Measurements from ENCODE around the gene VCL.
A peak's percentile ranks its signal among the peaks of the same experiment; 100 is the strongest.
"Not testable (repeated sequence)": the region's sequence is repeated elsewhere in the genome, so short reads cannot be mapped to it uniquely, and the experiment has no call there.

Gene VCL

GRCh38 chr10:74113546-74113945 is 115.6 kb downstream of the VCL start:
- DNase-seq: no peak

- DNase-seq: no peak
Observed at GRCh38 chr10:74114041-74114448, 116.1 kb downstream of the VCL start.

GRCh38 chr10:74117738-74118137 is 119.8 kb downstream of the VCL start:
- DNase-seq: no peak

- no peak for DNase-seq
Observed at GRCh38 chr10:74118804-74119203, 120.9 kb downstream of the VCL start.

GRCh38 chr10:74120911-74121310 is 123.0 kb downstream of the VCL start:
- no peak for DNase-seq

- no peak for DNase-seq
Observed at GRCh38 chr10:74121368-74121767, 123.5 kb downstream of the VCL start.

GRCh38 chr10:74122060-74122459 is 124.1 kb downstream of the VCL start:
- DNase-seq: no peak

GRCh38 chr10:74123081-74123480 is 125.2 kb downstream of the VCL start:
- DNase-seq: no peak

GRCh38 chr10:74133923-74134820 is 136.3 kb downstream of the VCL start:
- no peak for DNase-seq

- DNase-seq: no peak
Observed at GRCh38 chr10:74135452-74135851, 137.5 kb downstream of the VCL start.

- DNase-seq: no peak
Observed at GRCh38 chr10:74137992-74138391, 140.1 kb downstream of the VCL start.

GRCh38 chr10:74138596-74138995 is 140.7 kb downstream of the VCL start:
- not testable (repeated sequence) for DNase-seq

- DNase-seq: no peak
Observed at GRCh38 chr10:74139981-74140380, 142.1 kb downstream of the VCL start.

- no peak for DNase-seq
Observed at GRCh38 chr10:74140553-74140952, 142.6 kb downstream of the VCL start.

GRCh38 chr10:74145133-74145532 is 147.2 kb downstream of the VCL start:
- DNase-seq: no peak

GRCh38 chr10:74146980-74147379 is 149.1 kb downstream of the VCL start:
- DNase-seq: not testable (repeated sequence)

- DNase-seq: peak; percentile 73 to 78
Observed at GRCh38 chr10:74150204-74150989, 152.5 kb downstream of the VCL start, which contains the start of gene AP3M1. TSS of gene AP3M1 (minus strand) at chr10:74150828. CDS start at chr10:74138379, 12,449 bp downstream.

- DNase-seq: peak; percentile 100
Observed at GRCh38 chr10:74150990-74151878, 153.3 kb downstream of the VCL start, which contains the start of gene ADK. TSS of gene ADK (plus strand) at chr10:74151221. CDS start at chr10:74151279, 58 bp downstream.

GRCh38 chr10:74151879-74152722 is 154.2 kb downstream of the VCL start:
- no peak for DNase-seq

GRCh38 chr10:74153123-74153522 is 155.2 kb downstream of the VCL start:
- no peak for DNase-seq

- no peak for DNase-seq
Observed at GRCh38 chr10:74153676-74154075, 155.8 kb downstream of the VCL start.

- no peak for DNase-seq
Observed at GRCh38 chr10:74156919-74157289, 159.0 kb downstream of the VCL start.

Measured in stimulated activated CD4-positive, alpha-beta T cell treated with anti-CD3 and anti-CD28 coated beads, Interleukin-4, amount 100 ng/mL, for 4 hours (primary cell).